Central memory CD8-positive, alpha-beta T cell (primary cell): ENCODE measurements around the gene RPS15.

Experiments
- ATAC-seq: fragments of 150-1000 bp; cut with Tn5 transposase; replicated peaks from 2 replicates; pipeline ENCODE4 v1.10.0; 2022; ENCODE audit warnings: mild to moderate bottlenecking, moderate FRiP score, moderate number of reproducible peaks; ENCODE audit not compliant: poor library complexity, severe bottlenecking; ENCODE audit errors: extremely low read depth
- DNase-seq, 2 donors: peaks; one replicate each; pipeline ENCODE4 v3.0.0; 2021; ENCODE audit warnings: low spot score in 2 of 2
- H3K27ac Mint-ChIP-seq: one replicate; pipeline ENCODE4 v1.8.0; 2022; ENCODE audit warnings: low read depth, mild to moderate bottlenecking, moderate library complexity, mixed read lengths
- H3K27me3 Mint-ChIP-seq: one replicate; pipeline ENCODE4 v1.8.0; 2022; ENCODE audit warnings: mixed read lengths
- H3K36me3 Mint-ChIP-seq: one replicate; pipeline ENCODE4 v1.8.0; 2022; ENCODE audit warnings: mild to moderate bottlenecking, moderate library complexity, mixed read lengths; ENCODE audit not compliant: insufficient read depth
- H3K4me1 Mint-ChIP-seq: one replicate; pipeline ENCODE4 v1.8.0; 2022; ENCODE audit warnings: mixed read lengths
- H3K4me3 Mint-ChIP-seq: one replicate; pipeline ENCODE4 v1.8.0; 2022; ENCODE audit warnings: mild to moderate bottlenecking, moderate library complexity, mixed read lengths
- H3K9me3 Mint-ChIP-seq: one replicate; pipeline ENCODE4 v1.8.0; 2022; ENCODE audit warnings: mixed read lengths

Gene RPS15

DNA sequence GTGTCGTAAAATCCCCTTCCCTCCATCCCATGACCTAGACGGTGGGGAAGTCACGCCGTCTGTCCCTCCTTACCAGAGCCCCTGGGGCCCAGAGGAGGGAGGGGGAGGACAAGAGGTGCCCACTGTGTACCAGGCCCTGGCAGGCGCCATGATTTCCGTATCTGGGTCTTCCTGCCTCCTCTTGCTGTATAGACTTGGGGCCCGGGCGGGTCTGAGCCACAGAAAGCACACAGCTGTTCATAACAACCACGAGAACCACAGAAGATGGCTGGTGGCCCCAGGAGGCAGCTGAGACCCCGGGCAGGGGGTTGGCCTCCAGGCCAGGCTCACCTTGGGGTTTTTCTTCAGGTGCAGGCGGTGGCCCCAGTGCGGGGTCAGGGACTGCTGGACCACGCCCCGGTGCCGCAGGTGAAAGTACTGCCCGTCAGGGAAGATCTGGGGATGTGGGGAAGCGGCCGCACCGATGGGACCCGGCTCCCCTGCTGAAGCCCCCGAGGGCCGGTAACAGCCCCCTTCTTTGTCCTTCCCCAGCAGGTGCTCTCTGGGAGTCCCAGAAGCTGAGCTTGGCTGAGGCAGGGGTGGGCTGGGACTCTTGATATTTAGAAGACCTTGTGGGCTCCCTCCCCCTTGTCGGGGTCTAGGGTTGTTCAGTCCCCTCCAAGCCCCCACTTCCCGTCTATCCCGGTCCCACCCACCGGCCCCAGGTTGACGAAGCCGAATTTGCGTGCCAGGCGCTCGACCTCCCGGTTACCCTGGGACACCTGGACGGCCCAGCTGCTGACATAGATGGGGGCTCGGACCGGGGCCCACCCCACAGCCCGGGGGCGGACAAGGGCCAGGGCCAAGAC, 51.5 kb downstream of the RPS15 start:
- Mint-ChIP-seq H3K27ac (peak overlapping the region; percentile 32), H3K27me3 (no peaks in the 10 kb centered on the region), H3K4me1 (peaks cover 18% of the 10 kb centered on the region), H3K4me3 (peak overlapping the region; percentile 82), H3K9me3 (no peaks in the 10 kb centered on the region), H3K36me3 (peaks cover 5% of the 10 kb centered on the region)
- DNase-seq: no peak
- ATAC-seq: no peak
